Pancreas (tissue), 10 donors: ENCODE data around the gene PITPNM3. TPM values are rescaled to one million over a fixed set of nuclear protein-coding genes. Genes with fewer than 3 reads are reported as not detected.

ENCODE experiments used
- ATAC-seq, 4 donors: fragments of 200-7000 bp; cut with Tn5 transposase; one replicate each; pipeline versions ENCODE4 v1.8.0 to v1.9.1; 2020; ENCODE audit warnings: mild to moderate bottlenecking in 4 of 4, moderate library complexity in 4 of 4
- DNase-seq, 6 donors: peaks; one replicate each; pipeline ENCODE4 v3.0.0-alpha.2; 2020
- FAIRE-seq: peaks from 2 replicates; lab custom pipeline; 2012; peaks lifted over from hg19 to GRCh38; lab: Jason Lieb, UNC
- H3K27ac ChIP-seq, 4 donors: fragments of 200-600 bp; sonication (generic); 1 replicate in 3 of 4; 2 replicates in 1 of 4; pipeline versions ENCODE4 v1.5.0 to v1.8.0; 2020
- H3K27me3 ChIP-seq, 4 donors: fragments of 200-600 bp; one replicate each; pipeline ENCODE4 v1.8.0; 2021
- H3K36me3 ChIP-seq, 3 donors: fragments of 200-600 bp; sonication (generic) in 1 of 3; one replicate each; pipeline versions ENCODE4 v1.5.0 to v1.8.0; 2020 to 2021
- H3K4me1 ChIP-seq, 3 donors: fragments of 200-600 bp; one replicate each; pipeline ENCODE4 v1.8.0; 2021
- H3K4me3 ChIP-seq, 4 donors: fragments of 200-600 bp; sonication (generic) in 2 of 4; one replicate each; pipeline versions ENCODE4 v1.5.0 to v1.8.0; 2020 to 2021
- H3K9me3 ChIP-seq, 4 donors: fragments of 200-600 bp; one replicate each; pipeline ENCODE4 v1.8.0; 2021
- CTCF ChIP-seq, 4 donors: fragments of 200-600 bp; sonication (generic) in 3 of 4; IDR thresholded peaks; one replicate each; pipeline versions ENCODE4 v1.5.0 to v1.8.0; 2021; ENCODE audit warnings: antibody characterized with exemption in 4 of 4
- WGBS, 2 donors: extraction: QIAGEN DNeasy Blood & Tissue Kit; methylation state at CpG; one replicate each; pipeline ENCODE4 v1.1.7; 2013; 5-methylcytosine and 5-hydroxymethylcytosine counted together
- intact Hi-C, 3 donors: fragments of 100-400 bp; cut with DNase I; formaldehyde crosslinking; loops; one replicate each; pipeline versions ENCODE4 v1.11.1 to v1.14.2; 2022
- polyA plus RNA-seq, 2 donors: library from polyadenylated mRNA; stranded (reverse); fragments of 200-250 nt; gene quantifications; one replicate each; pipeline ENCODE4 v1.2.3, GENCODE V29; 2013
- total RNA-seq, 6 donors: library from RNA; stranded (reverse); fragmentation: NEBNext Ultra II Directional in 4 of 6; extraction: Animal tissue kit (Norgen Biotek cat#: 25700) in 4 of 6; gene quantifications; one replicate each; pipeline versions ENCODE4 v1.2.1 to v1.2.4, GENCODE V29; 2021 to 2023
- donor health status: healthy with polysubstance abuse.
- donor health status: DM: no; HTN: no; CAD: no; lungs with moderate emphysema.
- donor health status: DM: no; HTN: no; CAD: no.
- donor health status: control.
- donor health status: control.
- donor health status: Bipolar disorder and iron deficiency.
- donor health status: DM: yes; HTN: yes; CAD: no.
- donor health status: DM: no; HTN: no; CAD: no.
- donor health status: DM: no; HTN: no; CAD: no.
- donor health status: DM: yes; HTN: yes; CAD: no.

The PITPNM3 gene
- total and polyA plus RNA-seq, 8 donors = 0.67 to 5.1 (median 2.5) TPM

GRCh38 chr17:6492892-6493674 lies 63.3 kb downstream of the PITPNM3 start:
- Histone ChIP-seq H3K36me3 (no peaks in the 10 kb centered on the region), H3K9me3 (no peaks in the 10 kb centered on the region), H3K27ac (no peak overlapping the region), H3K4me1 (no peaks in the 10 kb centered on the region), H3K27me3 (no peaks in the 10 kb centered on the region), H3K4me3 (no peak overlapping the region)
- ATAC-seq (no peak), DNase-seq (peak in 1 of 6 donors; percentile 23), FAIRE-seq (no peak)
- 63 to 64% methylated on average over 4 of the region's 4 CpGs for WGBS, 2 donors
- TF ChIP-seq CTCF (IDR thresholded peaks at IDR 0.05) = no peak
- intact Hi-C loops = no loop called here

- Histone ChIP-seq H3K36me3 (no peaks in the 10 kb centered on the region), H3K4me1 (no peaks in the 10 kb centered on the region), H3K27ac (no peak overlapping the region), H3K4me3 (no peak overlapping the region), H3K27me3 (no peaks in the 10 kb centered on the region), H3K9me3 (no peaks in the 10 kb centered on the region)
- no peak for DNase-seq
- ATAC-seq = no peak
- 76 to 85% methylated on average over 7 of the region's 7 CpGs for WGBS, 2 donors
- TF ChIP-seq CTCF (IDR thresholded peaks at IDR 0.05) = no peak
- intact Hi-C loops = no loop called here
- no peak for FAIRE-seq
These were observed 65.2 kb downstream of the PITPNM3 start for GRCh38 chr17:6491071-6491700.

GRCh38 chr17:6489016-6489550 lies 67.3 kb downstream of the PITPNM3 start:
- WGBS, 2 donors = 70 to 81% methylated on average over 6 of the region's 6 CpGs
- H3K27me3 ChIP-seq = no peaks in the 10 kb centered on the region
- TF ChIP-seq CTCF (IDR thresholded peaks at IDR 0.05) = no peak
- no peaks in the 10 kb centered on the region for H3K4me1 ChIP-seq
- intact Hi-C loops = no loop called here
- no peaks in the 10 kb centered on the region for H3K36me3 ChIP-seq
- peak in 1 of 6 donors; percentile 1 for DNase-seq
- H3K27ac ChIP-seq = no peak overlapping the region
- no peak overlapping the region for H3K4me3 ChIP-seq
- no peak for FAIRE-seq
- H3K9me3 ChIP-seq = no peaks in the 10 kb centered on the region
- ATAC-seq = no peak

- 71 to 91% methylated on average over 6 of the region's 6 CpGs for WGBS, 2 donors
- Histone ChIP-seq H3K36me3 (no peaks in the 10 kb centered on the region), H3K9me3 (no peaks in the 10 kb centered on the region), H3K4me3 (no peak overlapping the region), H3K4me1 (no peaks in the 10 kb centered on the region), H3K27me3 (no peaks in the 10 kb centered on the region), H3K27ac (no peak overlapping the region)
- ATAC-seq (no peak), FAIRE-seq (no peak), DNase-seq (no peak)
- intact Hi-C loops = no loop called here
- TF ChIP-seq CTCF (IDR thresholded peaks at IDR 0.05) = no peak
These were observed 68.3 kb downstream of the PITPNM3 start for GRCh38 chr17:6488008-6488539.
